ENCODE results near the gene ADAMTS7.
"Not testable (repeated sequence)": the region's sequence is repeated elsewhere in the genome, so short reads cannot be mapped to it uniquely, and the experiment has no call there.

Gene ADAMTS7

DNA sequence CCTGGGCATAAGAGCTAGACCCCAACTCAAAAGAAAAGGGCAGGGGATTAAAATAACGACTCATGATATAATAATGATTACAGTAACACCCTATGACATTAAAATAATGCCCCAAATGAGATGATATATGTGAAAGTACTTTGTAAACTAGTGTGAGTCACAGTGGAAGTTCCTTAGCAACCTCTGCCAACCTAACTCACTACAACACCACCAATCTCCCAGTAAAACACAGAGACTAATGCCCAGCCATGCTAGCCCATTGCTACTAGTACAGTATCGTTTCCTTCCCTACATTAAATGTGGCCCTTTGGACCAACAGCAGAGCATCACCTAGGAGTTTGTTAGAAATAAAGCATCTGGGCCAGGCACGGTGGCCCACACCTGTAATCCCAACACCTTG is 11.2 kb upstream of the ADAMTS7 start:
- DNase-seq: no peak

DNA sequence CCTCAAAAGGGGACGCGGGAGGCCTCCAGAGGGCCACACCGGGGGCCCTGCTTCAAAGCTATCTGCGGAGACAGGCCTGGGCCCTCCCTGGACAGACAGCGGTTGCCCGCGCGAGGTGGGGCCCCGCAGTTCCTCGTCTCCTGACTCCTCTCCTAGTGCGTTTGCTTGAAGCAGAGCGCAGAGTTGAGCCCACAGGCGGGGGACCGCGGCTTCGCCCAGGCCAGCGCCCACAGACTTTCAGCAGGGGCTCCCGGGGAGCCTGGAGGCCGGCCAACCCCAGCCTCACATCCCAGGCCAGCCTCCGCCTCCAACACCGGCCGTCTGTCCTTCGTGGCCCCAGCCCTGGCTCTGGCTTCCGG is 540 bp upstream of the ADAMTS7 start:
- DNase-seq: no peak

- no peak for DNase-seq
Observed at GRCh38 chr15:78810362-78811123, 721 bp downstream of the ADAMTS7 start.

DNA sequence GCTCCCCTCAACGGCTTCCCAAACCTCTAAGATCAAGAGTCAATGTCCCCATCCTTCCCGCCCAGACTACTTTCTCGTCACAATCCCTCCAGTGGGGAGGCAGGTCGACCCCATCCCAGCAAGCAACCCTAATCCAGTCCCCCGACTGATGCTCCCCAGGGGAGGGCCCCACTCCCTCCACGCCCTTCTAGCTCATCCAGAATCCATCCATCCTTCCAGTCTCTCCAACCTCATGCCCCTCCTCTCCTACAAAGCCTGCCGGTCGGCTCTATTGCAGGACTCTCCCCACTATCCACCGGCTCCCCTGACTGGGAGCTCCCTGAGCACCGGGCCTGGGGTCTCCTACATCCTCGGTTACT is 1.3 kb downstream of the ADAMTS7 start:
- no peak for DNase-seq

DNA sequence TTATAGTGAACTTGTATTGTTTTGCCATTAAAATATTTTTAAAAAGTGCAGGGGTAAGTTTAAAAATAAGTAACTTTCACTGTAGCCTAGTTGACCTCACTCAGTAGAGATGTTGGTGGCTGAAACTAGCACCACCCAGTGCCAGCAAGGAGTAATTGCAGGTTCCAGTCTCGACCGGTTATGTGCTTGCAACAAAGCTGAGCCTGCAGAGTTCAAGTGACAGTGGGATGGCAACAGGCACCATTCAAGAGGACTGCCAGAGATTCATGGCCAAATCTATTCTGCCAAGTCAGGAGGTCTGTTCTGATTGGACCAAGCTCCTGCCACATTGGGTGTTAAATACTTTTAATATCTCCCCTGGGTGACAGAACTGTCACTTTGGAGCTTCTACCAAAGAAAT is 2.7 kb downstream of the ADAMTS7 start:
- DNase-seq: no peak

DNA sequence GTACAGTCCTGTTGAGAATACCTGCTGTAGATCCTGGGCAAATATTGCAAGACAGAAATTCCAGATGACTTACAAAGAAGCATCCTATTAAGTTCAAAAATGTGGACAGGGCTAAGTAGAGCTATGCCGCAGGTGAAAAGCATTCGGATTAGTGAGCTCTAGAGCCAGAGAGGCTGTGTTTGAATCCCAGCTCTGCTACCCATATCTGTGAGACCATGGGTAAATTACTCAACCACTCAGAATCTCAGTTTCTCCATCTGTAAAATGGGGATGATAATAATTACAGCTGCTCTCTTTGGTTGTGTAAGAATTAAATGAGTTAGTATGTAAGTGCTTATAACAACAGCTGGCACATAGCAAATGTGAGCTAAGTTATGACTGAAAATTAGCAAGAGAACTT is 3.9 kb downstream of the ADAMTS7 start:
- no peak for DNase-seq

DNA sequence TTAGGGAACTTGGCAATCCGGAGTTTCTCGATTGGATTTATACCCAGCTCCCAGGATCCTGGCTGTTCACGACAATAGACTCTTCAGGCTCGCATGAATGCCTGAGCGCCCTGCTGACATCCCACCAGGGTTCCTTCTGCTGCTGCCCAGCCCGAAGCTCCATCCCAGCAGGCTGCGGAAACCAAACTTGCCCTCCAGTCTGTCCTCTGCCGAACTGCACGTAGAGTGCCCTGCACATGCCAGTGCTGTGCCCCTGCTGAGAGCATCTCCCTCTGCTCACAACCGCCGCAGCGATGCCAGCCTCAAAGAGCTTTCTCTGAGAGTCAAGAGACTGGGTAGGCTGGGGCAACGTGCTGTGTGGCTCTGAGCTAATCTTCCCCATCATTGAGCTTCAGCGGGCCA is 6.9 kb downstream of the ADAMTS7 start:
- DNase-seq: no peak

- no peak for DNase-seq
Observed at GRCh38 chr15:78800806-78801205, 10.5 kb downstream of the ADAMTS7 start.

- DNase-seq: no peak
Observed at GRCh38 chr15:78800189-78800588, 11.1 kb downstream of the ADAMTS7 start.

GRCh38 chr15:78799102-78799501 is 12.2 kb downstream of the ADAMTS7 start:
- DNase-seq: not testable (repeated sequence)

DNA sequence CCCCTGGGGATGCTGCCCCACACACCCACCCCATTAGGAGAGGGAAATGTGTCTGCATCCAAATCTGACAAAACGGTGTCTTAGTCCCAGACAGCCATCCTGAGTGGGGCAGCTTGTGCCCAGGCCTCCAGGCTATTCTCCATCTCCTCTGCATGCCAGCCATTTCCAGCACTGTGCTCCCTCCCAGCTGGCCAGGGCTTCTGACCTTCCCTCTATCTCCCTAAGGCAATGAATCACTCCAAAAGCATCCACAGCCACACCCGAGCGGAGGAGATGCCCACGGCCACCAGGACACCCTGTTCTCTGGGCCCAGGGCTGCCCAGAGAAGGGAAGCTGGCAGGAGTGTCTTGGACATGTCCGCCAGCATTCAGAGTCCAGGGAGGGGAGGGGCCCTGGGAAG is 12.9 kb downstream of the ADAMTS7 start:
- not testable (repeated sequence) for DNase-seq

- DNase-seq: no peak
Observed at GRCh38 chr15:78797951-78798350, 13.3 kb downstream of the ADAMTS7 start.

DNA sequence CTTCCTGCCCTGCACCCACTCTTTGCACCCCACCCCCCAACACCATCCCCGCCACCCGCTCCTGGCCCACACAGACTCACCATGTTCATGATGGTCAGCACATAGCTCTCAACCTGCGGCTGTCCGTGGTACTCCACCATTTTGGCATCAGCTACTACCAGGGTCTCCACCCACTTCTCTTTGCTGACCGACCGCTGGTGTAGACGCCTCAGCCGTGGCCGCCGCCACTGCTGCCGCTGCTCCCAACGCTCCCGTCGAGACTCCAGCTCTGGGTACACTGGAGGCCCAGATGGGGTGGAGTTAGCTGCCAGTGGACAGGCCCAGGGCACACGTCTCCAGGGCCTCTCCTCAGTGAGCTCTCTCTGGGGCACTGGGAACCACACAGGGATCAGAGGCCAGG is 14.8 kb downstream of the ADAMTS7 start:
- DNase-seq: no peak

- DNase-seq: no peak
Observed at GRCh38 chr15:78795043-78795442, 16.2 kb downstream of the ADAMTS7 start.

DNA sequence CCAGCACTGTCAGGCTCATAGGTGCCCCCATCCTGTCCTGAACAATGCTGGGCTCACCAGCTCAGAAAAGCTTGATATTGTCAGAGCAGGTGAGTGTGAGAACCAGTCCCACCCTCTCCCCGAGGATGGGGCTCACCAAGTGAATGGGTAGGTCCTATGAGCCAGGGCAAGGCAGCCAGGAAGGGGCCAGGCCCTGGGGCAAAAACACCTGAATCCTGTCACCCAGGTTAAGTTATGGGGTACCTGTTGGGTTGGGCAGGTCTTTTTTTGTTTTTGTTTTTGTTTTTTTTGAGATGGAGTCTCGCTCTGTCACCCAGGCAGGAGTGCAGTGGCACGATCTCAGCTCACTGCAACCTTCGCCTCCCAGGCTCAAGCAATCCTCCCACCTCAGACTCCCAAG is 16.8 kb downstream of the ADAMTS7 start:
- not testable (repeated sequence) for DNase-seq

- DNase-seq: no peak
Observed at GRCh38 chr15:78791357-78791756, 19.9 kb downstream of the ADAMTS7 start.

- DNase-seq: no peak
Observed at GRCh38 chr15:78790027-78790426, 21.2 kb downstream of the ADAMTS7 start.

DNA sequence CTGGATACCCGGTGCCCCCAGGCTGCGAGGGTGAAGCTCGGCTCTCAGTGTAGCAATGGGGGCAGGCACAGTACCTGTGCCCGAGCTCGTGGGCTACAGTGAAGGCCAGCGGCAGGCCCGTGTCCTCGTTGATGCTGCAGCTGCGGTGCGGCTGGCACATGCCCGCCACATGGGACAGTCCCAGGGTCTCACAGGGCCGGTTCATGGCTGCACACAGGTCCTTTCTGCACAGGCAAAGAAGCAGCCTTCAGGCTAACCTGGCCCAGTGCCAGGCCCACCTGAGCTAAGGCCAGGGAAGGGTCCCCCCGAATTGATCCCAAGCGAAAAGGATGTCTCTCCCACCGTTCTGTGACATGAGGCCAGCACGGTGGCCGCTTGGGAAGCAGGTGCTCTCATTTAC is 21.6 kb downstream of the ADAMTS7 start:
- no peak for DNase-seq

GRCh38 chr15:78788016-78788660 is 23.1 kb downstream of the ADAMTS7 start:
- no peak for DNase-seq

- not testable (repeated sequence) for DNase-seq
Observed at GRCh38 chr15:78782402-78782801, 28.9 kb downstream of the ADAMTS7 start.

- not testable (repeated sequence) for DNase-seq
Observed at GRCh38 chr15:78781381-78781780, 29.9 kb downstream of the ADAMTS7 start.

GRCh38 chr15:78779975-78780374 is 31.3 kb downstream of the ADAMTS7 start:
- DNase-seq: not testable (repeated sequence)

DNA sequence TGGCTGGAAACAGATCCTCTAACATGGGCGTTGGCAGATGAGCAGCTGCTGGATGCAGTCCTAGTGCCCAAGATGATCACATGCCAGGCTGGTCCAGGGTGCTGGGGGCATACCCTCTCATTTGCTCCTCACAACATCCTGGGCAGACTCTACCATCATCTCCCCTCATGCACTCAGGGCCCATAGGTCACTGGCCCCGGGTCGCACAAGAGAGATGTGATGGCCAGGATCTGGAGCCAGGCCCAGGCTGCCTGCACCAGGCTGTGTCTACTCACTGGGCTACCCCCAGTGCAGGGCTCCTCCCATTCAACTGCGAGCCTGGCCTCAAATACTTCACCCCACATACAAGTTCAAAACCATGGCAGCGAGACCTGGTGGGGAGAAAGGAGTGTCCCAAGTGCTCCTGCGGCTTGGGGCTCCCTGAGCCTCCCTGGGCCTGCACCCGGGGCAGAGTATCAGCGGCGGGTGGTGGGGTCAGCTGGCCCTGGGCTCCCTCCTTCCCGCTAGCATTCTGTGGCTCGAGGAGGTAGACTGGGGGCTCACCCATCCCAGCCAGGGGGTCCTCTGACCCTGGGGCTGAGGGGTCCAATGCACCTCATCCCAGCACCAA is 32.0 kb downstream of the ADAMTS7 start:
- not testable (repeated sequence) for DNase-seq

DNA sequence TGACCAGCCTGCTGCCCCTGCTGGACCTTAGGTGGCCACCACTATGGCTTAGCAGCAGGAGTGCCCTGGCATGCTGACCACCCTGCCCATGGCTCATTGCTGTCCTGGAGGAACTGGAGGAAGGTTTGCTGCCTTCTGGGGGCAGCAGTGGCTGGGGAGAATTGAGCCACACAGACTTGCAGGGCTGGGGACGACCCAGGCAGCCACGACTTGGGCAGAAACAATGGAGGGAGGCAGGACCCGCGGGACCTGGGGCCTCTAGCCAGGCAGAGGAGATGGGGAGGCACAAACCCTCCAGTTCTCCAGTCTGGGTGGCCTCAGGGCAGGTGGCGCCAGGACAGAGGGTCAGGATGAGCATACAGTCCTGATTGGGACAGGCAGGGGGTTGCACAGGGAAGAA is 32.8 kb downstream of the ADAMTS7 start:
- DNase-seq: no peak

Measured in activated CD4-positive, alpha-beta T cell treated with anti-CD3 and anti-CD28 coated beads, Interleukin-2, amount 50 U/mL, for 4 hours (primary cell).